Stimulated activated CD4-positive, alpha-beta T cell treated with anti-CD3 and anti-CD28 coated beads, Interleukin-15, amount 100 ng/mL, for 1 hour (primary cell): ENCODE measurements around the gene CRHR1.

Source experiments
- DNase-seq, 2 donors: peaks; one replicate each; pipeline ENCODE4 v3.0.0-alpha.2; 2020; ENCODE audit warnings: low read depth in 1 of 2, low spot score in 1 of 2

Gene CRHR1

GRCh38 chr17:45788057-45788456 lies 3.9 kb downstream of the CRHR1 start:
- no peak for DNase-seq

GRCh38 chr17:45789874-45790273 lies 5.8 kb downstream of the CRHR1 start:
- DNase-seq, result no peak

GRCh38 chr17:45790296-45790922 lies 6.3 kb downstream of the CRHR1 start:
- no peak for DNase-seq

DNA sequence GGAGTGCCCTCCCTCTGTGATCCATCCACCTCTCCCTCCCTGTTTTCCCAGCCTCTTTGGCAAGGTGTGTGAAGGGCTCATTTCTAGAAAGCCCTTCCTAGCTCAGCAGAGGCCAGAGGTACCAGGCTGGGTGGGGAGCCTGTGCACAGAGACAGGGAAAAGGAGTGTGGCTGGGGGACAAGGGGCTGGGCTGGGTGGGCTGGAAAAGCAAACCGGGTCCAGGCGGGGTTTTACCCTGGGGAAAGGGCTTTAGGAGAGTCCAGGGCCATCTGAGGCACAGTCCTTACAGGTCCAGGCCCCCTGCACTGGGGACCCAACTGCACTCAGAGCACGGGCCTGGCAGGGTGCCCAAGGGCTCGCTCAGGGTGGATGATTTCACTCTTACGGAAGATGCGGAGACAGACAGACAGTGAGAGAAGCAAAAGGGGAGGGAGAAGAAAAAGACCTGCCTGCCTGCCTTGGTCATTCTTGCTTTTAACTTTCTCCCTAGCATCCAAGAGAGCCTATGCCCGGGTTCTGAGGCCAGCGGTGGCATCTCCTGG lies 7.0 kb downstream of the CRHR1 start:
- no peak for DNase-seq

DNA sequence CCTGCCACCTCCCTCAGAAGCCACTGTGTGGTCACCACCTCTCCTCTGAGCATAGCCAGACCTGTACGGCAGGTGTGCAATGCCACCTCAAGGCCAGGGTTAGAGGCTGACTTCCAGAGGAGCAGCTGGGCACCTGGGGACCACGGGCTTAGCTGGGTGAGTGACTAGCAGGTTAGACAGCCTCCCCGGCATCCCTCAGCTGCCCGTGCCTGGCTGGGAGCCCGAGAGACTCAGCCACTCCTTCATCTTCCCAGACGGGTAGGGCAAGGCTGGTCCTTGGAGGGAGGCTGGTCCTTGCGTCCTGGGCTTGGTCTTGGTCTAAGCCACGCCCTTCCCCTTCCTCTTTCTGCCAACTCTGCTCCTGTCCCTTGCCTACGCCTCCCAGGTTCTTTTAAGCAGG lies 7.8 kb downstream of the CRHR1 start:
- DNase-seq, result no peak

- DNase-seq, result no peak
Observed at GRCh38 chr17:45792437-45792836, 8.3 kb downstream of the CRHR1 start.

DNA sequence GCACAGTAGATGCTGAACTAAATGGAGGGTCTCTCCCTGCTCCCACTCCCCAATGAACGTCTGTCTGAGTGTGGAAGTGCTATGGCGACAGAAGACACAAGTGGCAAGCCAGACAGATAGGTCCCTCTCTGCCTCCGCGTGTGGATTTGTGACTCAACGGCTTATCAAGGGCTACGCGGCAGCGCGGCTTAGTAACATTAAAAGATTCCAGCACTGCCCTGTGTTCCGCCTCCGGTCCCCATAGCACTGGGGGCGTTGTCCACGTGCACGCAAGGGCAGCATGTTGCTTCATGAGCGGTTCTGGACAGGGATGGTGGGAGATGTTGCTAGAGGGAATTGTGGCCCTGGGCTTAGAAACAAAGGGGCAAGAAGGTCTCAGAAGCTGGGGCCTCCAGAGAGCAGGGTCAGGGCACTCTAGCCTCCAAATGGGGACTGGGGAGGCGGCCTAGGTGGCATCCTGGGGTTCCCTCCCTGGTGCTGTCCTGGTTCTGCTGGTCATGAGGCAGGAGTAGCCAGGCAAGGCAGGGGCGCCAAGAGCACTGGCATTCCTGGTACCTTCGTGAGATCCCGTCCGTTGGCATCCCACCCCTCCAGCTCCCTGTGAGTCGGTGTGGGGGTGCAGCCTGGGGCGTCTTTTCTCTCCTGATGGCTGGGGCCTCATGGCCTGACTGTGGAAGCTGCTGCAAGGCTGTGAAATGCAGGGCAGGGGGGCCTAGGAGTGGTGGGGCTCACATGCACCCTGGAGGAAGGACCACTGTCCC lies 9.1 kb downstream of the CRHR1 start:
- DNase-seq, result no peak

DNA sequence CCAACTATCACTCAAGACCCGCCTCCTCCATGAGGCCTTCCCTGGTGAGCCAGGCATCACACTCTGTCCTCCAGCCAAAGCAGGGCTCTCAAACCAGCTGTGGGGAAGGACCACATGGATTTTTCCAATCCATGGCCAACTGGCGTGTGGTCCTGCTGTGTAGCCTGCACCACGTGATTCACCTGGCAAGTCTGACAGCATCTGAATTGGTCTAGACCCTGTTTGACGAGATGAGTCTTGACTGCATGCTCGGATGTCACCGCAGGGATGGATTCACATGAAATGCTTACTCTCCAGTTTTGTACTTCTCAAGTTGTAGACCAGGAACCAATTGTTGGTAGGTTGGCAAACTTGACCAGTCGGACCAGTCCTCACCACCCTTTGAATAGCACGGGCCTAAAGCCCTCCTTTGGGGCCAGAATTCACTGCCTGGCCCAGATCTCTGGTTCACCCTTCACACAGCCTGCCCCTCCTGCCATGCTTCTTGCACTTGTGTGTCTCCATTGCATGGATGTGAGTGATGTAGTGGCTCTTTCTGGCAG lies 9.9 kb downstream of the CRHR1 start:
- no peak for DNase-seq

DNA sequence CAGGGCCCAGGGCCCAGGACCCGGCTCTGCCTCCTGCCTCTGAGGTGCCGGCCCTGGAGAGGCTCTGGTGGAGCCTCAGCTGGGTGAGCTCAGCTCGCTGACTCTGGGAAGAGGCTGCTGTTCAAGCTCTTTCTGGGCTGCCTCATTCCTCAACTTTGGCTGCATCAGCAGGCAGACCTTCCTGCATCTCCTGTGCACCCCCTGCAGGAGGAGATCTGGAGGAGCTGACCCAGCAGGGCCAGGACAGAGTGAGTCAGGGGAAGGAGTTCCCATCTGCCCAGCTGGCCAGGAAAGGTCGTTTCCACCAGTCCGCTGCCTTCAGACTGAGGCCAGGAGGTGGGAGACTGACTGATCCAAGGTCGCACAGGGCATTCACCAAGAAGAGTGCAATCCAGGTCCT lies 10.7 kb downstream of the CRHR1 start:
- no peak for DNase-seq

DNA sequence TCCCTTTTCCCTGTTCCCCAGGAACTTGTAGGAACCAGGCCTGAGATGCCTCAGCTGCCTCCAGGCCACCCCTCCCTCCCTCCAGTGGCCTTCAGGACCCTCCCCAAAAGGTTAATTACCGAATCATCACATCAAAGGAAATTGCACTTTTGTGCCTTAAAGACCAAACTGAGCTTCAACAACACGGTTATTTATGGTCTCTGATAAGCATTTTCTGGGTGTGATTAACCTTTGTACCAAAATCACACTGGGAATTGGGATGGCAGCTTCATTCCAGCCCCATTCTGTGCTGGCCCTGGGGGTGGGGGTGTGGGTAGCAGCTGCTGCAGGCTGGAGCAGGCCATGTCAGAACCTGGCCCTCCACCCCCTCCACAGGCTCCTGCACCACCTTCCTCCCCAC lies 16.7 kb downstream of the CRHR1 start:
- DNase-seq, result no peak

- DNase-seq, result no peak
Observed at GRCh38 chr17:45801421-45801820, 17.3 kb downstream of the CRHR1 start.

DNA sequence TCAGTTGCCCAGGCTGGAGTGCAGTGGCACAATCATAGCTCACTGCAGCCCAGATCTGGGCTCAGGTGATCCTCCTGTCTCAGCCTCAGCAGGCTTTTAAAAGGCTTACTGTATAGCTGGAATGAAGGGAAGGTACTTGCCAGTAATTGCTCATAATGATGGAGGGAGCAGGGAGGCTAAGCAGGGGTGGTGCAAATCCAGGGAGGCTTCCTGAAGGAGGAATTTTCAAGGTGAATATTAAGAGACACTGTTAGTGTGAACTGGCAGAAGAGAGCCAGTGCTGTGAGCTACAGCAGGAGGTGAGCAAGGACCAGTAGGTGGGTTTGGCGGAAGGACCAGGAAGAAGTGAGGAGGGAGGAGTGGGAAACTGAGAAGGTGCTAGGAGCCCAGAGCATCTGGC lies 24.7 kb downstream of the CRHR1 start:
- DNase-seq, result no peak

DNA sequence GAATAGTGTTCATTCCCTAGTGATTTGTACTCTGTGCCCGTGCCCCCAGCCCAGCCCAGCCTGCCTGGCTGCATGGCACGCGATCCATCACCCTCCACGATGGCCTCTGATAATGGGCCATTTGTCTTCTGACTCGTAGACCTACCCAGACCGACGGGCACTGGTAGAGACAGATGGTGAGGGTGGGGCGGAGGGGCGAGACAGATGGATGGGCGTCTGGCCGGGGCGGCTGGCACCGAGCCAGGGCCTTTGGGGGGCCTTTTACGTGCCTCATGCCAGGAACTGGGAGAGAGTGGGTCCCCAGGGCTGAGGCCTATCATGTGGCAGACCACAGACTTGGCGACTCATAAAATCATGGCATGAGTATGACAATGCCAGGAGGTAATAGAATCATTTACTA lies 25.4 kb downstream of the CRHR1 start:
- no peak for DNase-seq

- DNase-seq, result no peak
Observed at GRCh38 chr17:45812102-45812501, 28.0 kb downstream of the CRHR1 start.

- no peak for DNase-seq
Observed at GRCh38 chr17:45813048-45813725, 29.1 kb downstream of the CRHR1 start.

DNA sequence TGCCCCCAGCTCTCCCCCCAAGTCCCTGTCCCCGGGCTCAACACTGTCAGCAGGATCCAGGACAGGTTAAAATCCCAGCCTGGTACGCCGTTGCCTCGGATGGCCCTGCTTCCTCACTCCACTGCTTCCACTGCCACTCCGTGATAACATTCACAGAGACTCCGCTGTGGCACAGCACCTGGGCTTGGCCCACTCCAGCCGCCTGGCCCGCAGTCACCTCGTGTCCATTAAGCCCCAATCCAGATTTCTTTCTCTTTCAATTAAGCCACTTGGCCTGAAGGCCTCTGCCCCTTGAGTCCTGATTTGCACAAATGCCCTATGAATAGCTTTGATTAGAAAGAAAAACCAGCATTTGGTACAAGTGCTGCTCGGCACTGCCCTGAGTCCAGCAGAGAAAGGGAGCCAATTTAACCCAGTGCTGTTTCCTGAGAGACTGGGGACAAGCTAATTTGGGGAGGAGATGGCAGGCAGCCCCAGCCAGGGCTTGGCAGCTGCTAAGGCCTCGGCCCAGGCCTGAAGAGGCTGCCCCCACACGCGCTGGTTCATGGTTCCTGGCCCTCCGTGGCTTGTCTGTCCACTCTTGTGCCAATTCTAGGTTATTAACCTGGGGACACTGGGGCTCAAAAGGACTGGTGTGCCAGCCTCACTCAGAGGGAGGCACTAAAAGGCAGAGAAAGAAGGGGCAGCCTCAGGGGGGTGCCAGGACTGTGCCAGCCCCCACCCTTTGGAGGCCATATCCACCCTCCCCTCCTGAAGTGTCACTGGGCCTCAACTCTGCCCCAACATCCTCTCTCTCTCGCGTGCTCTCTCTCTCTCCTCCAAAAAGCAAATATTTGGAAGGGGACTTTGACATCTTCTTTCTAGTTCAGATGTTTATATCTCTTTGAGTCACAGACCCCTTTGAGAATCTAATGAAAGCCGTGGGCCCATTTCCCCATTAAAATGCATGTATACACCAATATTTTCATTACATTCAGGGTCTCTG lies 30.8 kb downstream of the CRHR1 start:
- DNase-seq, result no peak

DNA sequence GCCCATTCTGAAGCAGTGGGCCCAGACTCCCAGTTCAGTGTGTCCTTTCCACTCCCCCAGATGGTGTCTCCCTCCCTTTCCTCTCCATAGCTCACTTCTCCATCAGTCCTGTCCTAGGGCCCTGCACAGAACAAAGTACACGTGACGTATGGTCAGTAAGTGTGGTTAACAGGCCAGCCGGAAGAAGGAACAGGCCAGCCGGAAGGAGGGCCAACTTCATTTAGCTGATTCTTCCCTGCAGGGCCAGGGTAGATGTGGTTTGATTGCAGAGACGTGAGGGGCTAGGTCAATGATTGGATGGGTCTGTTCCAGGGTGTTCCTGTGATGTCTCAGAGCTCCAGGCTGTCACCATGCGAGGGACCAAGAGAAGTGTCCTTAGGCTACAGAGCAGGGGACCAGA lies 31.6 kb downstream of the CRHR1 start:
- no peak for DNase-seq

- DNase-seq, result no peak
Observed at GRCh38 chr17:45818041-45818440, 33.9 kb downstream of the CRHR1 start.

DNA sequence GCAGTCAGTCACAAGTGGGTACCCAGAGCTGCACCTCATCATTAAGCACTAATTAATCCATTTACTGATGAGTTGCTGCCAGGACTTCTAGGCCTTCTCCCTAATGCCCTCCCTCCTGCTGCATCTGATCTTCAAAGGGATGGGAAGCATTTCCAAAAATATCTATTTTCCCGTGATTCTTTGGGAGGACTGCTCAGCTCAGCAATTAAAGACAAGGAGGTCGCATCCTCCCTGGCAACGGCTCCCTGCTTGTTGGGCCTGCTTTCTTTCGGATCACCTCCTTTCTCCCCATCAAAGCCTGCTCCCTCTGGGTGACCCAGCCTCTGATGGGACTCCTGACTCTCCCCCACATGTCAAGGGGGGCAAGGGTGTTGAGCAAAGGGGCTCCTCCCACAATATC lies 34.6 kb downstream of the CRHR1 start:
- DNase-seq, result no peak

- no peak for DNase-seq
Observed at GRCh38 chr17:45819632-45820031, 35.5 kb downstream of the CRHR1 start.
